HepG2 (cell line): ENCODE measurements around the gene NCOA4. TPM values are rescaled to one million over a fixed set of nuclear protein-coding genes. Genes with fewer than 3 reads are reported as not detected.

Experiments used
- DNMT1 ChIP-seq: sonication (generic); formaldehyde crosslinking; IDR thresholded peaks from 2 replicates; pipeline ENCODE4 v1.5.1; 2020; ENCODE audit warnings: mild to moderate bottlenecking, missing genetic modification reagents
- KMT2B ChIP-seq: IDR thresholded peaks from 2 replicates; pipeline ENCODE4 v1.6.1; 2016; ENCODE audit warnings: missing genetic modification reagents, missing compliant biosample characterization
- MEF2D ChIP-seq: sonication (generic); formaldehyde crosslinking; IDR thresholded peaks from 2 replicates; pipeline ENCODE4 v1.5.1; 2020; ENCODE audit warnings: mild to moderate bottlenecking, missing genetic modification reagents
- PHF21A ChIP-seq: sonication (generic); formaldehyde crosslinking; IDR thresholded peaks from 2 replicates; pipeline ENCODE4 v1.5.0; 2020; ENCODE audit warnings: mild to moderate bottlenecking, missing genetic modification reagents
- PRMT3 ChIP-seq: sonication (generic); formaldehyde crosslinking; IDR thresholded peaks from 2 replicates; pipeline ENCODE4 v1.8.1; 2022; ENCODE audit warnings: low read depth, mild to moderate bottlenecking, moderate library complexity, missing genetic modification reagents, borderline replicate concordance
- PTBP1 ChIP-seq: fragments of 200-400 bp; formaldehyde crosslinking; IDR thresholded peaks from 2 replicates; pipeline ENCODE4 v1.6.1; 2018; ENCODE audit warnings: low read length, low read depth; ENCODE audit not compliant: poor library complexity, severe bottlenecking
- REXO4 ChIP-seq: sonication (generic); formaldehyde crosslinking; IDR thresholded peaks from 2 replicates; pipeline ENCODE4 v1.8.0; 2022; ENCODE audit warnings: missing genetic modification reagents, mild to moderate bottlenecking, borderline replicate concordance
- THAP11 ChIP-seq: IDR thresholded peaks from 2 replicates; pipeline ENCODE4 v1.6.1; 2016; ENCODE audit warnings: missing biosample characterization, missing genetic modification reagents
- ZNF20 ChIP-seq: sonication (generic); formaldehyde crosslinking; IDR thresholded peaks from 2 replicates; pipeline ENCODE4 v1.4.0; 2020; ENCODE audit warnings: mild to moderate bottlenecking, moderate library complexity, missing genetic modification reagents
- ZNF263 ChIP-seq: sonication (generic); formaldehyde crosslinking; IDR thresholded peaks from 2 replicates; pipeline ENCODE4 v1.4.0; 2020; ENCODE audit warnings: missing genetic modification reagents
- ZNF430 ChIP-seq: sonication (generic); formaldehyde crosslinking; IDR thresholded peaks from 2 replicates; pipeline ENCODE4 v1.9.0; 2021; ENCODE audit warnings: mild to moderate bottlenecking, missing genetic modification reagents
- ZNF44 ChIP-seq: sonication (generic); formaldehyde crosslinking; IDR thresholded peaks from 2 replicates; pipeline ENCODE4 v1.5.1; 2020; ENCODE audit warnings: mild to moderate bottlenecking, missing genetic modification reagents
- ZNF792 ChIP-seq: IDR thresholded peaks from 2 replicates; pipeline ENCODE4 v1.6.1; 2016
- ZSCAN25 ChIP-seq: sonication (generic); formaldehyde crosslinking; IDR thresholded peaks from 2 replicates; pipeline ENCODE4 v1.8.0; 2022; ENCODE audit warnings: mild to moderate bottlenecking, missing genetic modification reagents
- polyA plus RNA-seq, 8 experiments: library from polyadenylated mRNA; depleted of rRNA in 3 of 8; stranded (reverse) in 7 of 8; unstranded in 1 of 8; fragments of >200 nt; fragmentation: Illumina TruSeq in 4 of 8; extraction: Trizol in 4 of 8; gene quantifications; 2 replicates each; pipeline versions ENCODE4 v1.2.1 to v1.2.3, GENCODE V29; 2011 to 2016; ENCODE audit warnings: low read depth in 4 of 8, missing spikeins in 1 of 8, mixed read lengths in 1 of 8; ENCODE audit not compliant: insufficient read depth in 1 of 8
- total RNA-seq, 5 experiments: library from RNA; depleted of rRNA; stranded (reverse); fragments of >200 nt; fragmentation: Illumina TruSeq; extraction: Trizol; gene quantifications; 2 replicates each; pipeline ENCODE4 v1.2.3, GENCODE V29; 2016; ENCODE audit warnings: low read depth in 1 of 5
- TF ChIP-seq, protein P1 (sequence below): sonication (generic); formaldehyde crosslinking; IDR thresholded peaks from 2 replicates; pipeline ENCODE4 v1.4.0; 2020; ENCODE audit warnings: missing genetic modification reagents, borderline replicate concordance
- TF ChIP-seq, protein P2 (sequence below): sonication (generic); formaldehyde crosslinking; IDR thresholded peaks from 2 replicates; pipeline ENCODE4 v1.4.0; 2020; ENCODE audit warnings: missing genetic modification reagents, borderline replicate concordance
- TF ChIP-seq, protein P3 (sequence below): sonication (generic); formaldehyde crosslinking; IDR thresholded peaks from 2 replicates; pipeline ENCODE4 v1.8.0; 2022; ENCODE audit warnings: low read depth, missing genetic modification reagents
- TF ChIP-seq, protein P4 (sequence below): sonication (generic); formaldehyde crosslinking; IDR thresholded peaks from 2 replicates; pipeline ENCODE4 v1.8.0; 2023; ENCODE audit warnings: mild to moderate bottlenecking, missing genetic modification reagents

NCOA4 gene
- total and polyA plus RNA-seq, 2 of the 13 experiments (the other 11 are each of a cell fraction or from before 2014, with no cell fraction given): 306 to 400 TPM

DNA sequence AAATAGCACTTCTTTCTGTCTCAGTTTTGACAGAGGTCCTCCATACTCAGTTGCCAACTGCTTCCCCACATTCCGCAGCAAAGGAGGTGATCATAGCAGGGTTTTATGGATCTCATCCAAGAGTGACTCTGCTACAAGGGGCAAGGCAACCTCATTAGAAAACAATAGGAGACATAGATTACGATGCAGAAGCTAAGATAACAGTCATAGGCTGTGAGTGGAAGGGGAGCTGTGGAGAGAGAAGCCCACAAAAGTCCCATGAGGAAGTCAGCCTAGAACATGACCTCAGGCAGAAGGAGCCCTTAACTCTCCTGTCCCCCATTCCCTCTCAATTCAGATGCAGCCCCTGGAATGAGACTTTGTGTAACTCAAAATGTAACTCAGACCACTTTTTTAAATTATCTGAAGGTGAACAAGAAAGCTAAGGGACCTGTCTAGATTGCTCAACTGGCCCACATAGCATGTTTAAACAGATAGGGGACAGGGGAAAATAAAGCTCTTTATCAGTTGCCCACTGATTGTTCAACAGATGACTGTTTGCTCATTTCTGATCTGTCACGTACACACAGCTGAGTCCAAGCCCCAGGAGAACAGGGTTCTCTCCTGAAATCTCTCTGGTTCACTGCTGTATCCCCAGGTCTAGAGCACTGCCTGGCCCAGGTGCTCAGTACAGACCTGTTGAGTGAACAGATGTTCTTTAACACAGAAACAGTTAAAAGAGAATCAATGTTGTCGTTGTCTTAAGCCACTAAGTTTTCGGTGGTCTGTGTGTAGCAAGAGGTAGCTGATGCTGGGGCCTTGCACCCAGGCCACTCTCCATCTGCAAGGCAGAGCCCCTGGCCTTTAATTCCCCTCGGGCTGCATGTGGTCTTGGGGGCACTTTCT is 1.5 kb upstream of the NCOA4 start (continued):
- TF ChIP-seq, protein P1, sequence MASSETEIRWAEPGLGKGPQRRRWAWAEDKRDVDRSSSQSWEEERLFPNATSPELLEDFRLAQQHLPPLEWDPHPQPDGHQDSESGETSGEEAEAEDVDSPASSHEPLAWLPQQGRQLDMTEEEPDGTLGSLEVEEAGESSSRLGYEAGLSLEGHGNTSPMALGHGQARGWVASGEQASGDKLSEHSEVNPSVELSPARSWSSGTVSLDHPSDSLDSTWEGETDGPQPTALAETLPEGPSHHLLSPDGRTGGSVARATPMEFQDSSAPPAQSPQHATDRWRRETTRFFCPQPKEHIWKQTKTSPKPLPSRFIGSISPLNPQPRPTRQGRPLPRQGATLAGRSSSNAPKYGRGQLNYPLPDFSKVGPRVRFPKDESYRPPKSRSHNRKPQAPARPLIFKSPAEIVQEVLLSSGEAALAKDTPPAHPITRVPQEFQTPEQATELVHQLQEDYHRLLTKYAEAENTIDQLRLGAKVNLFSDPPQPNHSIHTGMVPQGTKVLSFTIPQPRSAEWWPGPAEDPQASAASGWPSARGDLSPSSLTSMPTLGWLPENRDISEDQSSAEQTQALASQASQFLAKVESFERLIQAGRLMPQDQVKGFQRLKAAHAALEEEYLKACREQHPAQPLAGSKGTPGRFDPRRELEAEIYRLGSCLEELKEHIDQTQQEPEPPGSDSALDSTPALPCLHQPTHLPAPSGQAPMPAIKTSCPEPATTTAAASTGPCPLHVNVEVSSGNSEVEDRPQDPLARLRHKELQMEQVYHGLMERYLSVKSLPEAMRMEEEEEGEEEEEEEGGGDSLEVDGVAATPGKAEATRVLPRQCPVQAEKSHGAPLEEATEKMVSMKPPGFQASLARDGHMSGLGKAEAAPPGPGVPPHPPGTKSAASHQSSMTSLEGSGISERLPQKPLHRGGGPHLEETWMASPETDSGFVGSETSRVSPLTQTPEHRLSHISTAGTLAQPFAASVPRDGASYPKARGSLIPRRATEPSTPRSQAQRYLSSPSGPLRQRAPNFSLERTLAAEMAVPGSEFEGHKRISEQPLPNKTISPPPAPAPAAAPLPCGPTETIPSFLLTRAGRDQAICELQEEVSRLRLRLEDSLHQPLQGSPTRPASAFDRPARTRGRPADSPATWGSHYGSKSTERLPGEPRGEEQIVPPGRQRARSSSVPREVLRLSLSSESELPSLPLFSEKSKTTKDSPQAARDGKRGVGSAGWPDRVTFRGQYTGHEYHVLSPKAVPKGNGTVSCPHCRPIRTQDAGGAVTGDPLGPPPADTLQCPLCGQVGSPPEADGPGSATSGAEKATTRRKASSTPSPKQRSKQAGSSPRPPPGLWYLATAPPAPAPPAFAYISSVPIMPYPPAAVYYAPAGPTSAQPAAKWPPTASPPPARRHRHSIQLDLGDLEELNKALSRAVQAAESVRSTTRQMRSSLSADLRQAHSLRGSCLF: no peak
- peak; percentile 86 for TF ChIP-seq ZNF792
- TF ChIP-seq, protein P2, sequence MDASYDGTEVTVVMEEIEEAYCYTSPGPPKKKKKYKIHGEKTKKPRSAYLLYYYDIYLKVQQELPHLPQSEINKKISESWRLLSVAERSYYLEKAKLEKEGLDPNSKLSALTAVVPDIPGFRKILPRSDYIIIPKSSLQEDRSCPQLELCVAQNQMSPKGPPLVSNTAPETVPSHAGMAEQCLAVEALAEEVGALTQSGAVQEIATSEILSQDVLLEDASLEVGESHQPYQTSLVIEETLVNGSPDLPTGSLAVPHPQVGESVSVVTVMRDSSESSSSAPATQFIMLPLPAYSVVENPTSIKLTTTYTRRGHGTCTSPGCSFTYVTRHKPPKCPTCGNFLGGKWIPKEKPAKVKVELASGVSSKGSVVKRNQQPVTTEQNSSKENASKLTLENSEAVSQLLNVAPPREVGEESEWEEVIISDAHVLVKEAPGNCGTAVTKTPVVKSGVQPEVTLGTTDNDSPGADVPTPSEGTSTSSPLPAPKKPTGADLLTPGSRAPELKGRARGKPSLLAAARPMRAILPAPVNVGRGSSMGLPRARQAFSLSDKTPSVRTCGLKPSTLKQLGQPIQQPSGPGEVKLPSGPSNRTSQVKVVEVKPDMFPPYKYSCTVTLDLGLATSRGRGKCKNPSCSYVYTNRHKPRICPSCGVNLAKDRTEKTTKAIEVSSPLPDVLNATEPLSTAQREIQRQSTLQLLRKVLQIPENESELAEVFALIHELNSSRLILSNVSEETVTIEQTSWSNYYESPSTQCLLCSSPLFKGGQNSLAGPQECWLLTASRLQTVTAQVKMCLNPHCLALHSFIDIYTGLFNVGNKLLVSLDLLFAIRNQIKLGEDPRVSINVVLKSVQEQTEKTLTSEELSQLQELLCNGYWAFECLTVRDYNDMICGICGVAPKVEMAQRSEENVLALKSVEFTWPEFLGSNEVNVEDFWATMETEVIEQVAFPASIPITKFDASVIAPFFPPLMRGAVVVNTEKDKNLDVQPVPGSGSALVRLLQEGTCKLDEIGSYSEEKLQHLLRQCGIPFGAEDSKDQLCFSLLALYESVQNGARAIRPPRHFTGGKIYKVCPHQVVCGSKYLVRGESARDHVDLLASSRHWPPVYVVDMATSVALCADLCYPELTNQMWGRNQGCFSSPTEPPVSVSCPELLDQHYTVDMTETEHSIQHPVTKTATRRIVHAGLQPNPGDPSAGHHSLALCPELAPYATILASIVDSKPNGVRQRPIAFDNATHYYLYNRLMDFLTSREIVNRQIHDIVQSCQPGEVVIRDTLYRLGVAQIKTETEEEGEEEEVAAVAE (CRISPR knock-in tag): no peak
- TF ChIP-seq PRMT3 (CRISPR knock-in tag): no peak
- TF ChIP-seq PTBP1: no peak
- TF ChIP-seq, protein P3, sequence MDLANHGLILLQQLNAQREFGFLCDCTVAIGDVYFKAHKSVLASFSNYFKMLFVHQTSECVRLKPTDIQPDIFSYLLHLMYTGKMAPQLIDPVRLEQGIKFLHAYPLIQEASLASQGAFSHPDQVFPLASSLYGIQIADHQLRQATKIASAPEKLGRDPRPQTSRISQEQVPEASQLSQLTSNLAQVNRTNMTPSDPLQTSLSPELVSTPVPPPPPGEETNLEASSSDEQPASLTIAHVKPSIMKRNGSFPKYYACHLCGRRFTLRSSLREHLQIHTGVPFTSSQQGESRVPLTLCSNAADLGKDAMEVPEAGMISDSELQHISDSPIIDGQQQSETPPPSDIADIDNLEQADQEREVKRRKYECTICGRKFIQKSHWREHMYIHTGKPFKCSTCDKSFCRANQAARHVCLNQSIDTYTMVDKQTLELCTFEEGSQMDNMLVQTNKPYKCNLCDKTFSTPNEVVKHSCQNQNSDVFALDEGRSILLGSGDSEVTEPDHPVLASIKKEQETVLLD (CRISPR knock-in tag): no peak
- TF ChIP-seq KMT2B (CRISPR knock-in tag): 0 out of 2 replicates have a peak, but pooled peaks have one; percentile 6
- no peak for TF ChIP-seq DNMT1 (CRISPR knock-in tag)
- no peak for TF ChIP-seq ZSCAN25 (CRISPR knock-in tag)
- no peak for TF ChIP-seq ZNF44 (CRISPR knock-in tag)
- no peak for TF ChIP-seq REXO4
- no peak for TF ChIP-seq ZNF263 (CRISPR knock-in tag)
- TF ChIP-seq, protein P4, sequence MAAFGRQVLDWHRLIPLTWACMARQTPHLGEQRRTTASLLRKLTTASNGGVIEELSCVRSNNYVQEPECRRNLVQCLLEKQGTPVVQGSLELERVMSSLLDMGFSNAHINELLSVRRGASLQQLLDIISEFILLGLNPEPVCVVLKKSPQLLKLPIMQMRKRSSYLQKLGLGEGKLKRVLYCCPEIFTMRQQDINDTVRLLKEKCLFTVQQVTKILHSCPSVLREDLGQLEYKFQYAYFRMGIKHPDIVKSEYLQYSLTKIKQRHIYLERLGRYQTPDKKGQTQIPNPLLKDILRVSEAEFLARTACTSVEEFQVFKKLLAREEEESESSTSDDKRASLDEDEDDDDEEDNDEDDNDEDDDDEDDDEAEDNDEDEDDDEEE (CRISPR knock-in tag): no peak
- no peak for TF ChIP-seq ZNF430 (CRISPR knock-in tag)
- TF ChIP-seq ZNF20 (CRISPR knock-in tag): no peak
- peak; percentile 92 for TF ChIP-seq MEF2D (CRISPR knock-in tag)
- peak; percentile 54 for TF ChIP-seq THAP11
- peak; percentile 98 for TF ChIP-seq PHF21A (CRISPR knock-in tag)
